ENCODE measurements around the gene SLC7A5. TPM values are rescaled to one million over a fixed set of nuclear protein-coding genes. Genes with fewer than 3 reads are reported as not detected.
"Not testable (repeated sequence)": the region's sequence is repeated elsewhere in the genome, so short reads cannot be mapped to it uniquely, and the experiment has no call there.

The SLC7A5 gene
- total RNA-seq, 3 donors from 2014 or later, result 814 to 984 (median 886) TPM

DNA sequence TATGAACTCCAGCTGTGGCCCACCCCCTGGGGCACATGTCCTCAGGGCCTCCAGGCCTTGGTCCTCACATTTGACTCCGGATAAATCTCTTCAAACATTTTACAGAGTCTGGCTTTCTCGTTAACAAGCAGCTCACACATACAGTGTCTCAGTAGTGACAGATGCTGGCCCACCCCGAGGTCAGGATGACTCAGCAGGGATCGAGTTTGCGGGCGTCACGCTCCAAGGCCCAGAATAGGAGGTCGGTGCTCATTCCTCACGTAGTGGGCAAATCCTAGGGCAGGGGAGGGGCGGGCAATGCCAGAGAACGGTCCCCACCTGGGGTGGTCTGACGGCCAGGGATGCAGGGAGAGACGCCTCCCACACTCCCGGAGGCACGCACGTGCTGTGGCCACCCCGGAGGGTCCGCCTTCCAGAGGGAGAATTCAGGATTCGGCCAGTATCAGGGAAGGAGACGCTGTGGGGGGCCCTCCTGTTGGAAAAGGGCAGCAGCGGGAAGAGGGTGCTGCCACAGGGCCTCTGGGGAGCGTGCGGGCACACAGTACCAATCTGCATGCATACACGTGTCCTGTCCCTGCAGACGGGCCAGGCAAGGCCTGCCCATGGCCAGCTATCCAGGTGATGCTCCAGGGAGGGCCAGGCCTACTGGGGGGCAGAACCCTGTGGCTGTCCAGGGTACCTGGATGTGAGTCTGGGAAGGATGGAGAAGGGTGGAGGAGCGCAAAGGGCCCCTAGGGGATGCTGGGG is 8.6 kb downstream of the SLC7A5 start:
- Mint-ChIP-seq H3K4me3 (peak overlapping the region; percentile 78), H3K9me3 (no peaks in the 10 kb centered on the region), H3K27me3 (ENCODE audit: low read depth) (no peaks in the 10 kb centered on the region), H3K36me3 (ENCODE audit: insufficient read depth) (peaks cover 42% of the 10 kb centered on the region), H3K4me1 (ENCODE audit: low read depth) (peaks cover 69% of the 10 kb centered on the region)
- no peak for DNase-seq
- ATAC-seq, result peak in 1 of 2 donors; percentile 20

DNA sequence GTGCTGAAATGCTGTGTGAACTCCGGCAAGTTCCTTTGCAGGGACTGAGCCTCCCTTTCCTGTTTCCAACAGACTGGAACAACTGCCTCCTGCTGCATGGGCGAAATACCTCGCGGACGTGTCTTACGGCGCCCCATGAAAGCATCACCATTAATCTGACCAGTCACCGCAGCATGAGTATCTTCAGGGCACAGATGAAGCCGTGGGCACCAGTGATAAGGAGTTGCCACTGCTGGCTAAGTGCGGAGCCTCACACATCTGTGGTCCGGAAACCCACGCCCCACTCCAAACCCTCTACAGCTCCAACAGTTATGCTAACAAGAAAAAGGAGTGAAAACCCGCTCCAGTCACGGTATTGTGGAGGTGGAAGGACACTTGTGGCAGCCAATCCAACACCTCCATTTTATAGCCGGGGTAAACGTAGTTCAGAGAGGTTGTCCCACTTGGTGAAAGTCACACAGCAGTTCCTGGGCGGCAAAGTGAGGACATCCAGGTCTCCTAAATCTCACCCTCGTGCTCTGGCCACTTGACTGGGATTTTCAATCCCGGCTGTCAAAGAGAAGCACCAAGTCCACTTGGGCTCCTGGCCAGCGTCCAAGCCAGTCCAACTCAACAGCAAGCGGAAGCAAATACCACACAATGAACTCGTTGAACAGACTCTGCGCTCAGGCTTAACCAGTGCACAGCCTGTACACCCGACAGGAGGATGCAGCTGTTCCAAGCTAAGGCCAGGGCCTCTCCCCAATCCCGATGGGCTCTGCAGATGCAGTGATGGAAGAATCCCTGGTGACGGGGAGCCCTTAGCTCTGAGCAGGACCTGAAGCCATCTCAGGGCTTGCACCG is 10.9 kb downstream of the SLC7A5 start:
- peak overlapping the region; percentile 77 for H3K4me3 Mint-ChIP-seq
- DNase-seq; H3K9me3 Mint-ChIP-seq; H3K27me3 Mint-ChIP-seq (ENCODE audit: low read depth); ATAC-seq: not testable (repeated sequence)
- peaks cover 76% of the 10 kb centered on the region for H3K4me1 Mint-ChIP-seq (ENCODE audit: low read depth)
- H3K36me3 Mint-ChIP-seq (ENCODE audit: insufficient read depth), result peaks cover 33% of the 10 kb centered on the region

DNA sequence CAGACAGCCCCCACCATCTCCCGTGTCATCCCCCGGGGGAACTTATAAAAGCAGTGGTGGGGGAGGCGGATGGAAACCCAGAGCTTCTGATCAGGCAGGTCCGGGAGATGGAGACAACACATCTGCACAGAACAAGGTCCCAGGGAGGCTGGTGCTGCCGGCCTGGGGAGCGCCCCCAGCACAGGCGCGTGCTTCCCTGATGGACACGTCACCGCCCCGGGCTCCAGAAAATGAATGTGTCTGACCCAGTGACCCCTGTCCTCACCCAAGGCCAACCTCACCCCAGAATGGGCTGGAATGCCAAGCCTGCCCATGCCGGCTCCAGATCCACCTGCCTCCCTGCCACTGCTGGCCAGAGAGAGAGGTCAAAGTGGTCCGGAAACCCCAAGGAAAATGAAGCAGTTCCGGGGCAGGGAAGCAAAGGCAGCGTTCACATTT is 12.5 kb downstream of the SLC7A5 start:
- H3K4me1 Mint-ChIP-seq (ENCODE audit: low read depth), result peaks cover 75% of the 10 kb centered on the region
- ATAC-seq, result no peak
- DNase-seq, result no peak
- H3K27me3 Mint-ChIP-seq (ENCODE audit: low read depth), result no peaks in the 10 kb centered on the region
- H3K36me3 Mint-ChIP-seq (ENCODE audit: insufficient read depth), result peaks cover 33% of the 10 kb centered on the region
- H3K4me3 Mint-ChIP-seq, result peak overlapping the region; percentile 77
- H3K9me3 Mint-ChIP-seq, result no peaks in the 10 kb centered on the region

DNA sequence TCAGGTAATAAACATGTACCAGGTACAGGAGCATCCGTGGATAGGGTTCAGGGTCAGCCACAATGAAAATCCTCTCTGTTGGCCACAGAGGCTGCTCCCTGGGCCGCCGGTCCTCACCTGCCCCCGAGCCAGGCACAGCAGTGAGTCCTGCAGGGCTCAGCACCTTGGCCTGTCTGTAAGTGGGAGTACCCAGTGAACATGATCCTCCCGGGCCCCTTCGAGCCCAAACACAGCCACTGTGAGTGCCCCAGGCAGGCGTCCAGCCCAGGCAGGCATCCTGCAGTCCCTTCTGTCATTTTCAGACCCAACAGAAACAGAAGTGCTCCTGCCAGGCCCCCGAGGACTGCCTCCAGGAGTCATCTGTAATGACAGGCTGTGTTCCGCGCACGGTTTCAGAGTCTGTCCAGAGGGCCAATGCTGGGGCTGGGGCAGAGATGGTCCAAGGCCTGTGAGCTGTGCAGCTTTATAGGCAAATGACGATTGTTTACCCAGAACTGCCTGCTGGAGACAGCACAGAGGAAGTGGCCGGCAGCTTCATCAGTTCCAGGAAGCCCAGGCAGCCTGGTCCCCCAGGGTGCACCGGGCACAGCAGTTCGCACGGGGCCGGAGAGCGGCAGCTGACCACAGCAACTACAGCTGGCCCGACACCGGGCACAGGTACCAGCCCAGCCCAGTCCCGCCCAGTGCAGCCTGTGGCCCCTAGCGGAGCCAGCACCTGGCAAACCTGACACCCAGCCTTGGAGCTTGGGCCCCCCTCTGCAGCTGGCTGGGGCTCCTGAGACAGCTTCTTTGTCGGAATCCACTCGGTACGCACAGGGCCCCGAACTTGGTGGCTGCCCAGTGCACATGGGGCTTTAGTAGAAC is 13.2 kb downstream of the SLC7A5 start:
- DNase-seq, result no peak
- peaks cover 70% of the 10 kb centered on the region for H3K4me1 Mint-ChIP-seq (ENCODE audit: low read depth)

DNA sequence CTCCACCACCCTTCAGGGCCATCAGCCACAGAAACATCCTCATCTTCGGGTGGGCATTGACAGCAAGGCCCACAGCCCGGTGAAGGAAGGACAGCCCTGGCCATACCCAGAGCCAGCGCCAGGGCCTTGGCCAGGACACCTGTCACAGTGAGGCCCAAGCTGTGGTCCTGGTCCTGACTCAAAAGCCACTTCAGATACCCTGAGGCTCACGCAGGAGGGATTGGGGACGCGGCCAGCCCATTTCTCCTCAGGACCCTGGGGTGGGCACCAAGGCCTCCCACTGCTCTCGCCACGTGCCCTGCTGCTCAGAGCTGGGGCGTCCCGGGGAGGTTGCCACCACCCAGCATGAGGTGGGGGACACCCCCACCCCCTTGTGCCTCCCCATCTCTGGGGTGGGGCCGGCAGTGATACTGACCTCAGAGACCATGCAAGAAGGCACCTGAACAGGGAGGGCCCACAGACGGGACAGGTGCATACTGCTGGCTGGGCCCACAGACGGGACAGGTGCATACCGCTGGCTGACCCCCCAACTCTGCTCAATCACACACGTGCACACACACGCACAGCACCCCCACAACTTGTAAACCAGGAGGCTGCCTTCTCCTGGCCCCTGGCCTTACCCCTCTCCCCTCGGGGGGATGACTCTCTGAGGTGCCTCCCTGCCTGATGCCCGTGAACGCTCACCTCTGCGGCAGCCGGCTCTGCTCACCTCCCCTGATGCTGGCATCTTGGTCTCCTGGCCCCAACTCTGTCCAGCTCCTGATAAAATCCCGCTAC is 14.2 kb downstream of the SLC7A5 start:
- H3K4me1 Mint-ChIP-seq (ENCODE audit: low read depth), result peaks cover 65% of the 10 kb centered on the region
- ATAC-seq (no peak), DNase-seq (no peak)
- H3K27me3 Mint-ChIP-seq (ENCODE audit: low read depth), result no peaks in the 10 kb centered on the region
- peak overlapping the region; percentile 77 for H3K4me3 Mint-ChIP-seq
- no peaks in the 10 kb centered on the region for H3K9me3 Mint-ChIP-seq
- peaks cover 31% of the 10 kb centered on the region for H3K36me3 Mint-ChIP-seq (ENCODE audit: insufficient read depth)

More for the DNA sequence above, 13.2 kb downstream of the SLC7A5 start:
- ATAC-seq, result peak in 1 of 2 donors; percentile 5
- Mint-ChIP-seq H3K9me3 (no peaks in the 10 kb centered on the region), H3K4me3 (peak overlapping the region; percentile 77), H3K27me3 (ENCODE audit: low read depth) (no peaks in the 10 kb centered on the region), H3K36me3 (ENCODE audit: insufficient read depth) (peaks cover 30% of the 10 kb centered on the region)

DNA sequence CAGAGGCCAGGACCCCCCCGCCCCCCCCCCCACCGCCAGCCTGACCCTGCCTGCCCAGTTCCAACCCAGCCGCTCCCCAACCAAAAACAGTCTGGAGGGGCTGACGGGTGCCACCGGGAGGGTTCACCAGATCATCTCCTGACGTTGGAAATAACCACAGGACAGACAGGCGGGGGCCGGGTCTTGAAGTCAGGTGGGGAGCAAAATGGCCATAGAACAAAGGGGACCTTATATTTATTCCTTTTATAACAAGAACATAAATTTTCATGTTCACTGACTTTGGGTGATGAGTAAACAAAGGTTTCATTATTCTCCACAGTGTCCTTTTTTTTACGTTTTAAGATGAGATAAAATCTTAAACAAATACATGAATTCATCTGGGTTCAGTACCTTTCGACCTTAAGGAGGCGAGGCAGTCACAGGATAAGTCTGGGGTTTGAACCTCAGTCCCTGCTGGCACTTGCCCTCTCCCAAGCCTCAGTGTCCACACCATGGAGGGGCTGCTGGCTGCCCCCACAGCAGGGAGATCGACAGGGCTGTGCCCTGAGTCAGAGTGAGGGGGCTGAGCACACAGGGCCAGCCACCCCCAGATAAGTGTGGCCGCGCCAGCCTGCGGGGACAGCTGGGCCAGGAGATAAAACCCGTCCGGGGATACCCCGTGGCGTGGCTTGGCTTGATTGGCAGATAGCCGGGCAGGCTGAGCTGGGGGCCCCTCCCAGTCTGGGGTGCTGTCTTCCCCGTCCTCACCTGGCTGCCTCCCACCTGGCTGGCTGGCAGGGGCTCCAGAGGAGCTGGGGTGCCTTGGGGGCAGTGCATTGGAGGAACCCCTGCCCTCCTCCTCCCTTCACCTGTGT is 15.0 kb downstream of the SLC7A5 start:
- peak overlapping the region; percentile 77 for H3K4me3 Mint-ChIP-seq
- H3K27me3 Mint-ChIP-seq (ENCODE audit: low read depth), result no peaks in the 10 kb centered on the region
- H3K36me3 Mint-ChIP-seq (ENCODE audit: insufficient read depth), result peaks cover 34% of the 10 kb centered on the region
- peaks cover 58% of the 10 kb centered on the region for H3K4me1 Mint-ChIP-seq (ENCODE audit: low read depth)
- DNase-seq (no peak), ATAC-seq (peak; percentile 4 to 5)
- H3K9me3 Mint-ChIP-seq, result no peaks in the 10 kb centered on the region

DNA sequence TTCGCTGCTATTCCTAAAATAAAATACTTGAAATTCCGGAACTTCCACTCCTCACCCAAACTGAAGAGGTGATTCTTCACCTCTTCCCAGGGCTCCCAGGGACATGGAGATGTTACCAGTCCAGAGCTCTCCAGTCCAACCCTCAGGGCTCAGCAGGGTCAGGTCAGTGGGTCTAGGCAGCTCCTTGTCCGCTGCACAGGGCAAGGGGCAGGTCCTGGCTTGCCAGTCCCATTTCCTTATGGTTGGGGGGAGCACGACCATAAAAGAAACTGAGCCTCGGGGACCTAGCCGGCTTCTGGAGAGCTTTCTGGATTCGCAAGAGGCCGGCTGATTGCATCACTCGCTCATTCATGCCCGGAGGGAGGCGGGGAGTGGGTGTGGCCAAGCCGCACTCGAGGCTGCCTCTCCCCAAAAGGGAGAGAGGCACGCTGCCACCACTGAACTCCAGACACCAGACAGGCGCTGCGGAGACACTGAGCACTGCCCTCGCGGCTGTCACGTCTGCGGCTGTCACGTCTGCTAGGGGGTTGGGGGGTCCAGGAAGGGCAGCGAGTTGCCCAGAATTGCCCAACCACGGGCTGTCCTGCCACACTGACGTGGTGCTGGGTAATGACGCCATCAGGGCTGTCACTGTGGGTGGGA is 15.8 kb downstream of the SLC7A5 start:
- ATAC-seq (peak; percentile 51 to 56), DNase-seq (peak; percentile 86)
- Mint-ChIP-seq H3K4me3 (peak overlapping the region; percentile 64), H3K9me3 (no peaks in the 10 kb centered on the region), H3K27me3 (ENCODE audit: low read depth) (no peaks in the 10 kb centered on the region), H3K36me3 (ENCODE audit: insufficient read depth) (peaks cover 39% of the 10 kb centered on the region), H3K4me1 (ENCODE audit: low read depth) (peaks cover 55% of the 10 kb centered on the region)

DNA sequence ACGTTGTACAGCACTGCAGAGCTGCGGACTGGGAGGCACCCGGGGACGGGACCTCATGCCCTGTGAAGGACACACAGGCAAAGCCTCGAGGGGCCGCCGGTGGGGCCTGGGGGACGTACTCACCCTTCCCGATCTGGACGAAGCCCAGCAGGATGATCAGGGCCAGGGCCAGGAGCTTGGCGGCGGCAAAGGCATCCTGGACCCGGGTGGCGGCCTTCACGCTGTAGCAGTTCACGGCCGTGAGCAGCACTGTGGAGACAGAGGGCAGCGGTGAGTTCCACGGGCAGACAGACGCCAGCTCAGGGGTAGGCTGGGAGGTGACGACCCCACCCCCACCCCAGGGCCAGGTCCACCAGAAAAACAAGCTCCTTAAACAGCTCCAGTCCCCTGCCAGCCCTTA is 17.7 kb downstream of the SLC7A5 start:
- ATAC-seq (no peak), DNase-seq (no peak)
- Mint-ChIP-seq H3K9me3 (no peaks in the 10 kb centered on the region), H3K36me3 (ENCODE audit: insufficient read depth) (peaks cover 34% of the 10 kb centered on the region), H3K4me3 (no peak overlapping the region), H3K4me1 (ENCODE audit: low read depth) (peaks cover 35% of the 10 kb centered on the region), H3K27me3 (ENCODE audit: low read depth) (no peaks in the 10 kb centered on the region)

DNA sequence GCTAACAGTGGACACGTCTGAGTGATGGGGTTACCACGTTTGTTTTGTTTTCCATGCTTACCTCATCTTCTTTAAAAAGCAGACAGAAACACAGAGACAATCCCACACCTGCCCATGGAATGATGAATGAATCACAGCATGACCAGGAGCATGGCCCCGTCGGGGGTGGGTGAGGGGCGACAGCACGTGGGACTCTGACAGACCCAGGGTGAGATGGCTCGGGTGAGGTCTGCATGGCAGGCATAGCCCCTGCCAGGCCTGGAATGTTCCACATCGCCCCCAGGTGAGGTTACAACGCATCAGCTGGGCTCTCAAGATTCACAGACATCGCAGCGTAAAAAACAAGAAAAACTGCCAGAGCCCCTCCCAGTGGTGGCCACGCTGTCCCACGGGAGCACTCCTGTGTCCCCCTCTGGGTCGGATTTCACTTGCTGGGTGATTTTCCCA is 18.1 kb downstream of the SLC7A5 start:
- no peak overlapping the region for H3K4me3 Mint-ChIP-seq
- H3K27me3 Mint-ChIP-seq (ENCODE audit: low read depth), result no peaks in the 10 kb centered on the region
- peaks cover 33% of the 10 kb centered on the region for H3K4me1 Mint-ChIP-seq (ENCODE audit: low read depth)
- H3K9me3 Mint-ChIP-seq, result no peaks in the 10 kb centered on the region
- DNase-seq (no peak), ATAC-seq (no peak)
- H3K36me3 Mint-ChIP-seq (ENCODE audit: insufficient read depth), result peaks cover 33% of the 10 kb centered on the region

DNA sequence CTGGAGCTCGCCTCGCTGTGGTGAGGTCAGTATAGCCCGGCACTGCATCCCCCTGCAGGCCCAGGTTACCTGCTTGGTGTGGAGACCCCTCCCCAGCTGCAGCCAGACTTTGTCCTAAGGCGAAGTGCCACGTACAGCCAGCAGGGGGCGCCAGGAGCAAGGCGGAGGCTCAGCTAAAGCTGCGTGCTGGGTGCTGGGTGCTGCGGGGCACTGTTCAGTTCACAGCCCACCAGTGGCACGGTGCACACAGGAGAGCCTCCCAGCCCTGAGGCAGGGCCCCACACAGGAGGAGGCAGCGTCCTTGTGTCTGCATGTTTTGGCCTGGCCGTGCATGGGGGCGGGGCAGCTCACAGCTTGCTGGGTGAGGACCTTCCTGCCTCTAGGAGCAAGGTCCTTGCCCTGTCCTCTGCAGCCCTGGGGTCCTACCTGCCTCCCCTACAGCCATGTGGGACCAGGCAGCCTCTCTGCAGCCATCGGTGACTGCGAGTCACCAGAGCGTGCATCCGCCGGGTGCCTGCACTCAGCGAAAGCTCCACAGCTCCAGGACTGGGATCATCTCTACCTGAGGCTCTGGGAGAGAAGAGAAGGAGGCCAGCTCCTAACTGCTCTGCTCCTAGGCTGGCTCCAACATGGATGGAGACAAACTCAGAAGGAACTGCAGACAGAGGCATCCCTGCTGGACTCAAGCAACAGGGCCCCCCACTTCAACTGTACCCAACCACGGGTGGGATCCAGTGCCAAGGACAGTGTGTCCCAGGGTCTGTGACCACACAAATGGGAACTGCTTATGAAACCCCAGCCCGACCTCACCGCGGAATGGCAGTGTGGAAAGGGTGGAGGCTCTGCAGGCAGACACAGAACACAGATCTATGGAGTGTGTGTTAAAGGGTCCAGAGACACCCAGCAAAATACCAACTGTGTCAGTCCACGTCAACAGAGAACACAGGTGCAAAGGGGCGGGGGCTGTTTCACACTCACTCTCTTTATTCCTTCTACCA is 19.0 kb downstream of the SLC7A5 start:
- Mint-ChIP-seq H3K27me3 (ENCODE audit: low read depth) (no peaks in the 10 kb centered on the region), H3K9me3 (no peaks in the 10 kb centered on the region), H3K4me3 (no peak overlapping the region), H3K4me1 (ENCODE audit: low read depth) (peaks cover 25% of the 10 kb centered on the region), H3K36me3 (ENCODE audit: insufficient read depth) (peaks cover 33% of the 10 kb centered on the region)
- ATAC-seq (peak; percentile 32 to 46), DNase-seq (peak; percentile 70)

DNA sequence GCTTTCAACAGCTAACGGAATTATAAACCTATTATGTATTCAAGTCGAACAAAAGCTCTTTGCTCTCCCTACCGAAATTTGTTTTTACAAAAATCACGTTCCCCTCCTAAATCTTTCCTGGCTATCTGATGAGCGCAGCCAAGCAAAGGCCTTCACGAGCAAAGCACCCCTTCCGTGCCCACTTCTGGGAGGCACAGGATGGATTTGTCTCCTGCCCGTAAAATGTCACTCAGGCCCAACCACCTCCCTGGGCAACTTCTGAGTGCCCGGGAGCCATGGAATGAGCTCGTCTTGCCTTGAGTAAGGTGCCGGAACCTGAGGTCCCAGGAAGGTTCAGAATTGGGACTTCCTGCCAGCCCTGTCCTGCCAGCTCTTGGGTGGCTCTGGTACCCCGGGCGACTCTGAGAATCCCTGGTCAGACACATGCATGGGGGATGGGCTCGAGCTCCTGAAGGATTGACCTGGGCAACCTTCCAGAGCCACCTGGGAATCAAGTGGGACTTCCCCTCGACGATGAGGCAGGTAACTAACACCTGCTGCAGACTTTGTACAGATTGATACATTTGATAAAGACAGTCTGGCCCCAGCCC is 19.8 kb downstream of the SLC7A5 start:
- Mint-ChIP-seq H3K4me3 (no peak overlapping the region), H3K36me3 (ENCODE audit: insufficient read depth) (peaks cover 39% of the 10 kb centered on the region), H3K4me1 (ENCODE audit: low read depth) (peaks cover 22% of the 10 kb centered on the region), H3K27me3 (ENCODE audit: low read depth) (no peaks in the 10 kb centered on the region), H3K9me3 (no peaks in the 10 kb centered on the region)
- ATAC-seq, result no peak
- DNase-seq, result no peak

Measured in activated T-cell treated with anti-CD3 and anti-CD28 coated beads, Interleukin-2, amount 50 U/mL, for 4 hours (primary cell).